OCI-LY3 (cell line): ENCODE data around the gene BID.

Experiments used
- H2AFZ ChIP-seq: fragments of 200-600, 300-600 bp; shearing (Covaris generic); 2 replicates; pipeline ENCODE4 v1.6.0; 2014; ENCODE audit warnings: antibody characterized with exemption, low read depth, low read length
- H3K27ac ChIP-seq: fragments of 200-600, 300-600 bp; sonication (generic); 2 replicates; pipeline ENCODE4 v1.5.1; 2014; ENCODE audit warnings: mild to moderate bottlenecking, low read length, moderate library complexity, mixed read lengths
- H3K27me3 ChIP-seq: fragments of 200-600, 300-600 bp; sonication (generic); 2 replicates; pipeline ENCODE4 v1.6.1; 2014; ENCODE audit warnings: low read depth, low read length, mixed read lengths
- H3K36me3 ChIP-seq: fragments of 200-600, 300-600 bp; sonication (generic); replicated peaks from 2 replicates; pipeline ENCODE3; 2014; ENCODE audit warnings: low read depth, low read length, mixed read lengths
- H3K4me1 ChIP-seq: fragments of 300-600, 200-600 bp; sonication (generic); 2 replicates; pipeline ENCODE4 v1.6.1; 2014; ENCODE audit warnings: low read length, mixed read lengths
- H3K4me2 ChIP-seq: fragments of 200-600, 300-600 bp; sonication (generic); 2 replicates; pipeline ENCODE4 v1.6.1; 2014; ENCODE audit warnings: low read length, mixed read lengths
- H3K4me3 ChIP-seq: fragments of 300-600, 200-600 bp; sonication (generic); 2 replicates; pipeline ENCODE4 v1.5.1; 2014; ENCODE audit warnings: antibody characterized with exemption, mild to moderate bottlenecking, low read length, moderate library complexity
- H3K79me2 ChIP-seq: fragments of 300-600, 200-600 bp; shearing (Covaris generic); 2 replicates; pipeline ENCODE4 v1.6.1; 2014; ENCODE audit warnings: mild to moderate bottlenecking, low read length, mixed read lengths
- H3K9ac ChIP-seq: fragments of 300-600, 200-600 bp; shearing (Covaris generic); 2 replicates; pipeline ENCODE4 v1.6.0; 2014; ENCODE audit warnings: mild to moderate bottlenecking, low read length, moderate library complexity
- H3K9me3 ChIP-seq: fragments of 200-600, 300-600 bp; shearing (Covaris generic); 2 replicates; pipeline ENCODE4 v1.6.1; 2014; ENCODE audit warnings: low read length, mixed read lengths; ENCODE audit not compliant: insufficient read depth
- H4K20me1 ChIP-seq: fragments of 200-600, 300-600 bp; sonication (generic); 2 replicates; pipeline ENCODE4 v1.6.1; 2016; ENCODE audit warnings: low read length, mixed read lengths; ENCODE audit not compliant: insufficient read depth
- CTCF ChIP-seq: fragments of 200-600, 300-600 bp; sonication (generic); IDR thresholded peaks from 2 replicates; pipeline ENCODE4 v1.5.1; 2014; ENCODE audit warnings: antibody characterized with exemption, low read length, low read depth
- EZH2phosphoT487 ChIP-seq: fragments of 200-600 bp; shearing (Covaris generic); IDR thresholded peaks from 2 replicates; pipeline ENCODE4 v1.6.1; 2018; ENCODE audit warnings: antibody characterized with exemption, mixed run types, low read depth

BID gene

GRCh38 chr22:17820879-17821439 lies 46.7 kb upstream of the BID start:
- Histone ChIP-seq H3K4me2 (no peak overlapping the region), H3K4me1 (no peaks in the 10 kb centered on the region), H2AFZ (no peak overlapping the region), H3K27ac (no peak overlapping the region), H3K9me3 (no peaks in the 10 kb centered on the region), H3K27me3 (no peaks in the 10 kb centered on the region), H3K9ac (no peak overlapping the region), H3K79me2 (no peaks in the 10 kb centered on the region), H3K4me3 (no peak overlapping the region), H3K36me3 (peaks cover 58% of the 10 kb centered on the region), H4K20me1 (no peaks in the 10 kb centered on the region)
- TF ChIP-seq CTCF (no peak), EZH2phosphoT487 (no peak)

GRCh38 chr22:17818649-17819048 lies 44.4 kb upstream of the BID start:
- H3K4me3 ChIP-seq: no peak overlapping the region
- H3K27me3 ChIP-seq: no peaks in the 10 kb centered on the region
- no peaks in the 10 kb centered on the region for H4K20me1 ChIP-seq
- H3K4me2 ChIP-seq: no peak overlapping the region
- H3K36me3 ChIP-seq: peaks cover 66% of the 10 kb centered on the region
- H3K9me3 ChIP-seq: no peaks in the 10 kb centered on the region
- no peaks in the 10 kb centered on the region for H3K4me1 ChIP-seq
- no peaks in the 10 kb centered on the region for H3K79me2 ChIP-seq
- no peak overlapping the region for H3K9ac ChIP-seq
- TF ChIP-seq CTCF (no peak), EZH2phosphoT487 (no peak)
- H2AFZ ChIP-seq: no peak overlapping the region
- H3K27ac ChIP-seq: no peak overlapping the region

GRCh38 chr22:17818180-17818579 lies 43.9 kb upstream of the BID start:
- Histone ChIP-seq H3K27me3 (no peaks in the 10 kb centered on the region), H3K4me3 (no peak overlapping the region), H3K79me2 (no peaks in the 10 kb centered on the region), H3K27ac (no peak overlapping the region), H4K20me1 (no peaks in the 10 kb centered on the region), H3K9ac (no peak overlapping the region), H3K36me3 (peaks cover 71% of the 10 kb centered on the region), H3K4me1 (no peaks in the 10 kb centered on the region), H3K9me3 (no peaks in the 10 kb centered on the region), H3K4me2 (no peak overlapping the region), H2AFZ (no peak overlapping the region)
- TF ChIP-seq CTCF (no peak), EZH2phosphoT487 (no peak)

GRCh38 chr22:17817511-17818065 lies 43.3 kb upstream of the BID start:
- Histone ChIP-seq H3K27me3 (no peaks in the 10 kb centered on the region), H3K9ac (no peak overlapping the region), H3K27ac (no peak overlapping the region), H2AFZ (no peak overlapping the region), H3K4me3 (no peak overlapping the region), H3K36me3 (peaks cover 72% of the 10 kb centered on the region), H3K4me1 (no peaks in the 10 kb centered on the region), H3K4me2 (no peak overlapping the region), H4K20me1 (no peaks in the 10 kb centered on the region), H3K79me2 (no peaks in the 10 kb centered on the region), H3K9me3 (no peaks in the 10 kb centered on the region)
- TF ChIP-seq CTCF (no peak), EZH2phosphoT487 (no peak)
